GM12892 (cell line): ENCODE results near the gene ARL11.

ENCODE experiments used
- POLR2A ChIP-seq: IDR thresholded peaks from 2 replicates; pipeline ENCODE4 v1.6.1; 2011; ENCODE audit warnings: low read depth, low read length, control low read depth
- POLR2AphosphoS5 ChIP-seq: IDR thresholded peaks from 2 replicates; pipeline ENCODE4 v1.6.1; 2011; ENCODE audit warnings: low read depth, low read length, control low read depth

GRCh38 chr13:49630580-49630979, 2.3 kb downstream of the ARL11 start:
- no peak for TF ChIP-seq POLR2AphosphoS5
- no peak for TF ChIP-seq POLR2A
